Activated T-cell treated with anti-CD3 and anti-CD28 coated beads, Interleukin-2, amount 50 U/mL, for 48 hours (primary cell): ENCODE data around the gene BLOC1S5.
A peak's percentile ranks its signal among the peaks of the same experiment; 100 is the strongest.

Experiments used
- DNase-seq, 2 experiments: peaks; one replicate each; pipeline ENCODE4 v3.0.0-alpha.2; 2020

Gene BLOC1S5

GRCh38 chr6:8063761-8064637 is at the start of gene BLOC1S5:
Gene BLOC1S5 (minus strand): TSS chr6:8064389. CDS start chr6:8064376, 13 bp downstream.
- DNase-seq = peak; percentile 98 to 99

GRCh38 chr6:8113131-8113654 is 49.0 kb upstream of the BLOC1S5 start:
- DNase-seq = no peak

GRCh38 chr6:8110725-8111124 is 46.5 kb upstream of the BLOC1S5 start:
- no peak for DNase-seq

- DNase-seq = no peak
Measured at GRCh38 chr6:8110117-8110721, 46.0 kb upstream of the BLOC1S5 start.

- no peak for DNase-seq
Measured at GRCh38 chr6:8108759-8109539, 44.8 kb upstream of the BLOC1S5 start.

- no peak for DNase-seq
Measured at GRCh38 chr6:8108031-8108660, 44.0 kb upstream of the BLOC1S5 start.

- no peak for DNase-seq
Measured at GRCh38 chr6:8105791-8106190, 41.6 kb upstream of the BLOC1S5 start.

GRCh38 chr6:8103726-8104125 is 39.5 kb upstream of the BLOC1S5 start:
- DNase-seq = no peak

- peak; percentile 99 to 100 for DNase-seq
Measured at GRCh38 chr6:8102122-8102958, 38.2 kb upstream of the BLOC1S5 start, which contains the start of gene EEF1E1. Gene EEF1E1 (minus strand): TSS chr6:8102548. CDS start chr6:8102521, 27 bp downstream.

GRCh38 chr6:8100159-8100854 is 36.1 kb upstream of the BLOC1S5 start:
- no peak for DNase-seq

- no peak for DNase-seq
Measured at GRCh38 chr6:8090650-8091049, 26.5 kb upstream of the BLOC1S5 start.

- no peak for DNase-seq
Measured at GRCh38 chr6:8088886-8089285, 24.7 kb upstream of the BLOC1S5 start.

GRCh38 chr6:8087870-8088754 is 23.9 kb upstream of the BLOC1S5 start:
- no peak for DNase-seq

GRCh38 chr6:8086755-8087306 is 22.6 kb upstream of the BLOC1S5 start:
- no peak for DNase-seq

- DNase-seq = no peak
Measured at GRCh38 chr6:8085053-8085511, 20.9 kb upstream of the BLOC1S5 start.

- DNase-seq = no peak
Measured at GRCh38 chr6:8084586-8084985, 20.4 kb upstream of the BLOC1S5 start.

GRCh38 chr6:8082954-8083858 is 19.0 kb upstream of the BLOC1S5 start:
- DNase-seq = no peak

GRCh38 chr6:8082572-8082953 is 18.4 kb upstream of the BLOC1S5 start:
- no peak for DNase-seq
